Pons (tissue), 1 donor: ENCODE measurements around the gene TBCD.

Experiments used
- DNase-seq: peaks from one replicate; pipeline ENCODE4 v3.0.0-alpha.2; 2016; ENCODE audit warnings: low spot score

The TBCD gene

DNA sequence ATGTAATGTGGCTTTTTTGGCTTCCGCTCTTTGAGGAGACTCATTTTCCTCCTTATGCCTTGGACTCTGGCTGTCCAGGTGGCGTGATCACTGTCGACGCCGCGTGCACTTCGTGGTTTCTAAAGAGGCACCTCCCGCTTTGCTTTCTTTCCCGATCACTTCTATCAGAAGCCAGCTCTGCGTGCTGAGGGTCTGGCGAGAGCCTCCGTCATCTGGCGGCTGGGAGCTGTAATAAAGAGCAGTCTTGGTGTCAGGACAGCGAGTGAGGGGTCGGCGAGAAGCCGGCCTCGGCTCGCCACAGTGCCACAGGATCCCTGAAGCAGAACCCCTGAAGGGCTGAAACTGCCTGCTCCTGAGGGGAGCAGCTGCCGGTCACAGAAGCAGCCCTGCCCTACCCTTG lies 80.5 kb downstream of the TBCD start:
- no peak for DNase-seq

DNA sequence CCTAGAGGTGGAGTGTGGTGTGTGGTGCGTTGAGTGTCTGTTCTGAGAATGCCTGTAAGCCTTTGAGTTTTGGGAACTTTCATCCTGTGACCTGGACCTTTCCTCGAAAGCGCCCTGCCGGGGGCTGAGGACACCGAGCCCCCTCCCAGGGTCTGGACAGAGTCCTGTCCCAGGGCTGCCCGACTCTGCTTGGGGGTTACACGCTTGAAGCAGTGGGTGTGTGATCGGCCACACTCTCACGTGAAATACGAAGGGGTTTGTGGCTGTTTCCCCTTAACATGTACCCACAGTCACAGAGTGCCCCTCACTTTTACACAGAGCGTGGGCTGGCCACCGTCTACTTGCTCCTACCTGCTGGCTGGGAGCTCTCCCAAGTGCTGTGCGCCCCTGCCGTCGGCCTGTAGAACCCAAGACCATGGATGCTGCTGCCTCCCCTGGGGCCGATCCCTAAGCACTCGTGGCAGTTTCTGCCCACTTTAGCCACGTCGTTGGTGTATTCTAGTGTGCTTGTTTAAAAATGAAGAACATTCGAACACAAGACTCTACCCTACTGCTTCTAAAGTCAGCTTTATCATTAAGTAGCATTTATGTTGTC lies 81.1 kb downstream of the TBCD start:
- DNase-seq: no peak

- no peak for DNase-seq
These were observed 83.3 kb downstream of the TBCD start for GRCh38 chr17:82835122-82835521.

GRCh38 chr17:82835766-82836512 lies 84.1 kb downstream of the TBCD start:
- DNase-seq: no peak

DNA sequence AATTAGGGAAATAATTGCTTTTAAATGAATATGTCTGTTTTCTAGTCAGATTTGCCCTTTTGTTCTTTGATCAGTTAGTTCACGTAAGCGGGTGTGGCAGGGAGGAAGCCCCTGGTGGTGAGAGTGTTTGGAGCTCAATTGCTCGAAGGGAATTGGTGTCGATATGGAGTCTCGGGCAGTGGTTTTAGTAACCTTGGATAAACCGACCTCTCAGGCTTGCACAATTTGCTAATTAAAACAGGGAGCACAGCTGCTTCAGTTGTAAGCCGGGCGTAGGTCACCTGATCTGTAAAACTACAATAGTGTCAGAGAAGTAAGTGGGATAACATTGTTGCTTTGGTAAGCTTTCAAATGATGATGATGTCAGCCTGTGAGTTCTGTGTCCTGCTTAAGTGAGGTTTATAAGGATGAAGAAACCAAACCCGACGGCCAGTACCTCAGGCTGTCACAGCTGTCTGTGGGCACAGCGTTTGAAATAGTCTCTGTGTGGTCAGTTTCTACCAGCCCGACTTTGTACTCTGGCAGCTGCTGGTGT lies 85.0 kb downstream of the TBCD start:
- no peak for DNase-seq

GRCh38 chr17:82837586-82838320 lies 85.9 kb downstream of the TBCD start:
- DNase-seq: no peak

GRCh38 chr17:82838386-82839063 lies 86.7 kb downstream of the TBCD start:
- no peak for DNase-seq

GRCh38 chr17:82839617-82840292 lies 87.9 kb downstream of the TBCD start, which contains the start of gene ZNF750:
Gene ZNF750, minus strand, starts transcription at chr17:82840022. Its CDS starts 7,568 bp downstream, at chr17:82832454.
- DNase-seq: no peak

GRCh38 chr17:82840431-82840831 lies 88.6 kb downstream of the TBCD start:
- no peak for DNase-seq

- DNase-seq: no peak
These were observed 90.2 kb downstream of the TBCD start for GRCh38 chr17:82841921-82842596.

- DNase-seq: no peak
These were observed 92.2 kb downstream of the TBCD start for GRCh38 chr17:82843904-82844680.

DNA sequence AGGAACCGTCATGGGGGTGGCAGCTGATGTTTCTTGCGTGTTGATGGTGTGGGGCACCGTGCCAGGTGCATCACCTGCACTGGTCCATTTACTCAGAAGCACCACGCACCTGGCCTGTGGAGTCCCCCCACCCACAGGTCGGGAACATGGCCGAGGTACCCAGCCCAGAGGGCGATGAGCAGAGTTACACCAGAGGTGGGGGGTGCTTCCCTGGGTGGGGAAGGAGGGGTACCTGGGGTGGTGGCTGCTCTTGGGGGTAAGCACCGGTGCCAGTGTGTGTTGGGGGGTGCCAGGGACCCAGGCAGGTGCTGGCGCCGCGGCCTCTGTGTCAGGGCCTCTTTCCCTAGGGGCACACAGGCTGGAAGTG lies 92.9 kb downstream of the TBCD start:
- no peak for DNase-seq

DNA sequence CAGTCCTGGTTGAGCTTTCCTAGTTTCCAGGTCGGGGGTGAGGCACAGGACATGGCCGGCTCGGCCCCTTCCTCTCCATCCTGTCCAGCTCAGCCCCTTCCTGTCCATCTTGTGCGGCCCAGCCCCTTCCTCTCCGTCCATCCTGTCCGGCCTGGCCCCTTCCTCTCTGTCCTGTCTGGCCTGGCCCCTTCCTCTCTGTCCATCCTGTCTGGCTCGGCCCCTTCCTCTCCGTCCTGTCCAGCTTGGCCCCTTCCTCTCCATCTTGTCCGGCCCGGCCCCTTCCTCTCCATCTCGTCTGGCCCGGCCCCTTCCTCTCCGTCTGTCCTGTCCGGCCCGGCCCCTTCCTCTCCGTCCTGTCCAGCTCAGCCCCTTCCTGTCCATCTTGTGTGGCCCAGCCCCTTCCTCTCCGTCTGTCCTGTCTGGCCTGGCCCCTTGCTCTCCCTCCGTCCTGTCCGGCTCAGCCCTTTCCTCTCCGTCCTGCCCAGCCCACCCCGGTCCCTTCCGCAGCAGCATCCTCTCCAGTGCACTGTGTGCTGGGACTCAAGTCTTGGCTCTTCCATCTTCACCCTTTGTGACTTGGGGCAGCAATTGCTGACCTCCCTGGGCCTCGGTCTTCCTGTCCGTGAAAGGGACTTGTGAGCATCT lies 93.4 kb downstream of the TBCD start:
- DNase-seq: no peak

DNA sequence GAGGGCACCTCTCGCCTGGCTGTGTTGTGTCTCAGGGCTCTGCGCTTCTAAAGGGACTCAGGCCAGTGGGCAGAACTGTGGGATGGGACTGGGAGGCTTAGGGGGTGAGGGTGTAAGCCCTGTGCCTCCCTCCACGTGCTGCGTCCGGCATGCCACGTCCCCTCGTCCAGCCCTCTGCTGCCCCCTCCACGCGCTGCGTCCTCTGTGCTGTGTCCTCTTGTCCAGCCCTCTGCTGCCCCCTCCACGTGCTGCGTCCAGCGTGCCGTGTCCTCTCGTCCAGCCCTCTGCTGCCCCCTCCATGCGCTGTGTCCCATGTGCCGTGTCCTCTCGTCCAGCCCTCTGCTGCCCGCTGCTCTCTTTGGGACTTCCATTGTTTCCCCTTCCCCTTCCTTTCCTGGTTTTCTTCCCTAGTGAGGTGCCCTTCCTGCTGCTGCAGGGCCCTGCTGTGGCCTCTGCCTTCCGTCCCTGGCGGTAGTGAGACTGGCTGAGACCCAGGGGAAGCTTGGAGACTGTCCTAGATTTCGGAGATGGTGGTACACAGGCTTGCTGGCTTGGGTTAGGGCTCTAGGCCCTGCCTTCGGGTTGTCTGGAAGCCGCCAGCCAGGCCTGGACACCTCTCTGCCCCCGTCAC lies 94.3 kb downstream of the TBCD start:
- no peak for DNase-seq

DNA sequence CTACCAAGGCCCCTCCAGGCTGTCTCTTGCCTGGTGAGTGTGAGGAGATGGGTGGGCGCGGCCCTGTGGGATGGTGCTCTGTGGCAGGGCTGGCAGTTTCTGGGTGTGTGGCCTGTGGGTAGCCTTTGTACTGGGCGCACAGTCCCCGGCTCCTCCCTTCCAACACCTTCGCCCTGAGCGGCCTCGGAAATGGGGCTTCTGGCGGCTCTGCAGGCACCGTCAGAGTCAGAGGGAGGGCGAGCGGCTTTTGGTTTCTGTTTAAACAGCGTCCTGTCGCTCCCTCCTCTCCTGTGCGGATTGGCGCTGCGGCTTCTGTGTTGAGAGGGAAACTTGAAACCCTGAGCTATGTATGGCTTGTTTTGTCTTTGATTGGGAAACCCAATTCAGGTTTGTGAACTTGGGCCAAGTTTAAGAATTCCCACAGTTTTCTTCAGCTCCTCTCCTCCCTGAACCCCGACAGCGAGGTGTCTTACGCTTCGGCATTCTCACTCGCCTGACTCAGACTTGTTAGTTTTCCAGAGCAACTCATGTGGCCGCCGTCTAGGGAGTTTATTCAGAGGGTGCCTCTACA lies 96.2 kb downstream of the TBCD start:
- DNase-seq: no peak

- DNase-seq: no peak
These were observed 97.4 kb downstream of the TBCD start for GRCh38 chr17:82849076-82849945.

DNA sequence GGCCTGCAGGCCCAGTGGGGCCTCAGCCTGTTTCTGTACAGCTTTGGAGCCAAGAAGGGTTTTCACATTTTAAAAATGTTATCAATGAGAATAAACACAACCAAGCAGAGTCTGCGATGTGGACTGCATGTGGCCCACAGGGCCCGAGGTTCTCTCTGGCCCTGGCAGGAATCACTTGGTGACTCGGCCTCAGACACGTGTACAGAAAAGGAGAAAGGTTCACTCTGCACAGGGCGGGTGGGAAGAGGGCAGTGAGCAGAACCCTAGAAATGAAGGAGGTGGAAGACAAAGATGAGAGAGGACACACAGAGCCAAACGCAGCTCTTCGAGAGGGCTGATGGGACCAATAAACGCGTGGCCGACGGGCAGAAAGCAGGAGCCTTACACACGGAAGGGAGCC lies 99.5 kb downstream of the TBCD start:
- no peak for DNase-seq

- DNase-seq: no peak
These were observed 102.4 kb downstream of the TBCD start for GRCh38 chr17:82854226-82854625.
